Nephron (organoid): Measurements from ENCODE around the gene EIF4G1.

Experiments used
- H3K27ac Mint-ChIP-seq, 3 experiments: 2 replicates each; pipeline ENCODE4 v1.8.0; 2020; ENCODE audit warnings: mixed read lengths in 3 of 3, mild to moderate bottlenecking in 2 of 3, moderate library complexity in 1 of 3
- H3K27me3 Mint-ChIP-seq: 2 replicates; pipeline ENCODE4 v1.8.0; 2021; ENCODE audit warnings: low read depth, mild to moderate bottlenecking, moderate library complexity, mixed read lengths
- H3K36me3 Mint-ChIP-seq: 2 replicates; pipeline ENCODE4 v1.8.0; 2020; ENCODE audit warnings: low read depth, mixed read lengths
- H3K4me1 Mint-ChIP-seq: 2 replicates; pipeline ENCODE4 v1.8.0; 2020; ENCODE audit warnings: mixed read lengths
- H3K4me3 Mint-ChIP-seq, 3 experiments: 2 replicates each; pipeline ENCODE4 v1.8.0; 2020; ENCODE audit warnings: mild to moderate bottlenecking in 3 of 3, mixed read lengths in 3 of 3, moderate library complexity in 2 of 3
- H3K9me3 Mint-ChIP-seq: 2 replicates; pipeline ENCODE4 v1.8.0; 2020; ENCODE audit warnings: mixed read lengths
- TF ChIP-seq, protein P1 (sequence below), 3 experiments: fragments of 200-600 bp; sonication (generic); IDR thresholded peaks; one replicate each; pipeline ENCODE4 v1.5.0; 2021; ENCODE audit warnings: antibody characterized with exemption in 3 of 3; ENCODE audit not compliant: unreplicated experiment in 3 of 3

EIF4G1 gene

DNA sequence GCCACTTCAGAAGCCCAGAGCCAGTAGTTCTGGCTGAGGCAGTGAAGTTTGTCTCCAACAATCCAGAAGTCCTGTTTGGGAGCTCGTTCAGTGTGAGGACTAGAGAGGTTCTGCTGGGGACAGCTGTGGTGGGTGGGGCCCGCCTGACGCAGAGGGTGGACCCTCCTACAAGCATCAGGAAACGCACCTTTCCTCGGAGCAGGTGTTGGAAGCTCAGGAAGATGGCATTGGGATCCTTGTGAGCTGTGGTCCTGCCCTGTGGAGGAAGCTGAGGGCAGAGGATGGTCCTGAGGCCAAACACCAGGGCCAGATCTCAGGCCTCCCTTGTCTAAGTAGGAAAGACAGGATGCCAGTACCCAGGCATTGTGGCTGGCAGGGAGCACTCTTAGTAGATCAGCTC is 58.5 kb downstream of the EIF4G1 start:
- Mint-ChIP-seq H3K27ac (no peak overlapping the region), H3K4me1 (peaks cover 47% of the 10 kb centered on the region), H3K4me3 (no peak overlapping the region), H3K27me3 (peaks cover 24% of the 10 kb centered on the region), H3K36me3 (peaks cover 25% of the 10 kb centered on the region), H3K9me3 (no peaks in the 10 kb centered on the region)
- TF ChIP-seq, protein P1, sequence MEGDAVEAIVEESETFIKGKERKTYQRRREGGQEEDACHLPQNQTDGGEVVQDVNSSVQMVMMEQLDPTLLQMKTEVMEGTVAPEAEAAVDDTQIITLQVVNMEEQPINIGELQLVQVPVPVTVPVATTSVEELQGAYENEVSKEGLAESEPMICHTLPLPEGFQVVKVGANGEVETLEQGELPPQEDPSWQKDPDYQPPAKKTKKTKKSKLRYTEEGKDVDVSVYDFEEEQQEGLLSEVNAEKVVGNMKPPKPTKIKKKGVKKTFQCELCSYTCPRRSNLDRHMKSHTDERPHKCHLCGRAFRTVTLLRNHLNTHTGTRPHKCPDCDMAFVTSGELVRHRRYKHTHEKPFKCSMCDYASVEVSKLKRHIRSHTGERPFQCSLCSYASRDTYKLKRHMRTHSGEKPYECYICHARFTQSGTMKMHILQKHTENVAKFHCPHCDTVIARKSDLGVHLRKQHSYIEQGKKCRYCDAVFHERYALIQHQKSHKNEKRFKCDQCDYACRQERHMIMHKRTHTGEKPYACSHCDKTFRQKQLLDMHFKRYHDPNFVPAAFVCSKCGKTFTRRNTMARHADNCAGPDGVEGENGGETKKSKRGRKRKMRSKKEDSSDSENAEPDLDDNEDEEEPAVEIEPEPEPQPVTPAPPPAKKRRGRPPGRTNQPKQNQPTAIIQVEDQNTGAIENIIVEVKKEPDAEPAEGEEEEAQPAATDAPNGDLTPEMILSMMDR (IDR thresholded peaks at IDR 0.05; ENCODE audit: unreplicated experiment in 3 of 3): no peak

DNA sequence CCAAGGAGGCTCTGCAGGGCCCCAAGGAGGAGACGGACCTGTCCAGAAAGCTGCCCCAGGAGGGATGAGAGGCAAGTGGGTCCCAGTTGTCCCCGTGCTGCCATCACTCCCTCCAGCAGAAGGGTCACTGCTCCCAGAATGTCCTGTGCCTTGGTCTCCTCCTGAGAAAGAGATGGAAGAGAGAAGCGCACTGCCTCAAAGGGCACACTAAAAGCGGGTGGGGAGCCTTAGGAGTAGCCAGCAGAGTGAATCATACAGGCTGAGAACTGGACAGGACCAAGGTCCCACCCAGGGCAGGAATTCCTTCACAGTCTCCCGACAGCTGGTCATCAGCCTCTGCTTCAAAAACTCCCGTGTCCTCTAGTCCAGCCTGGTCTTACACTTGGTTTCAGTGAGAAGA is 59.0 kb downstream of the EIF4G1 start:
- TF ChIP-seq, protein P1 (IDR thresholded peaks at IDR 0.05; ENCODE audit: unreplicated experiment in 3 of 3): no peak
- H3K4me3 Mint-ChIP-seq: no peak overlapping the region
- H3K27me3 Mint-ChIP-seq: peaks cover 24% of the 10 kb centered on the region
- peaks cover 49% of the 10 kb centered on the region for H3K4me1 Mint-ChIP-seq
- no peak overlapping the region for H3K27ac Mint-ChIP-seq
- H3K9me3 Mint-ChIP-seq: no peaks in the 10 kb centered on the region
- H3K36me3 Mint-ChIP-seq: peaks cover 20% of the 10 kb centered on the region

DNA sequence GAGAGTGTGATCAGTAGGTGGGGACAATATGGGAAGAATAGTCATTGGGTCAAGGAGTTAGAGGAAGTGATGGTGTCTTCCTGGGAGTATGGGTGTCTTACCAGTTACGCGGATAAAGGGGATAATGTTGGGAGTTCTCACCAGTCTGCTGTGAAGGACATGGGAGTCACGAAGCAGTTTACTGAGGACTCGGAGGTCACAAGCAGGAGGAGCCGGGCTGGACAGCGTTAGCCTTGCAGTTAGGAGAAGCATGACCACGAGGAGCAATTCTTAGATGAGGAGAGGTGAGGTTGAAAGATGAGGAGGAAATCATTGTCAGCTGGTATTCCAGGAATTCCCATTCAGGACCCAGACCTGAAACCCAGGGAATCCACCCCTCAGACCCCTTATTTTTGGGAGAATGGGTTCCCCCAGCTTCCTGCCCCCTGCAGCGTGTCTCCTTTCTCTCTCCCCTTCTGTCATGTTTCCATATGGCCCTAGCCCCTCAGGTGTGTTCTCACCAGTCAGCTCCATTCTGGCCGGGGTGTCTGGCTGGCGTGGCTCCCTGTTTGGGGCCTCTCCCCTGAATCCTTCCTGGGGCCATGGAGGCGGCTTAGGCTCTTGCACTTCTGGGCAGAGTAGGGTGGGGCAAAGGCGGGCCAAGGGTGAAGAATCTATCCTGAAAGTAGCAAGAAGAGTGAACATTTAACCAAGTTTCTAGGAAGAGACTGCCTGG is 61.5 kb downstream of the EIF4G1 start:
- peak overlapping the region in 2 of 3 experiments; percentile 5 to 15 for H3K27ac Mint-ChIP-seq
- TF ChIP-seq, protein P1 (IDR thresholded peaks at IDR 0.05; ENCODE audit: unreplicated experiment in 3 of 3): no peak
- H3K4me1 Mint-ChIP-seq: peaks cover 56% of the 10 kb centered on the region
- H3K27me3 Mint-ChIP-seq: peaks cover 34% of the 10 kb centered on the region
- peak overlapping the region in 2 of 3 experiments; percentile 10 to 28 for H3K4me3 Mint-ChIP-seq
- peaks cover 3% of the 10 kb centered on the region for H3K36me3 Mint-ChIP-seq
- H3K9me3 Mint-ChIP-seq: no peaks in the 10 kb centered on the region

DNA sequence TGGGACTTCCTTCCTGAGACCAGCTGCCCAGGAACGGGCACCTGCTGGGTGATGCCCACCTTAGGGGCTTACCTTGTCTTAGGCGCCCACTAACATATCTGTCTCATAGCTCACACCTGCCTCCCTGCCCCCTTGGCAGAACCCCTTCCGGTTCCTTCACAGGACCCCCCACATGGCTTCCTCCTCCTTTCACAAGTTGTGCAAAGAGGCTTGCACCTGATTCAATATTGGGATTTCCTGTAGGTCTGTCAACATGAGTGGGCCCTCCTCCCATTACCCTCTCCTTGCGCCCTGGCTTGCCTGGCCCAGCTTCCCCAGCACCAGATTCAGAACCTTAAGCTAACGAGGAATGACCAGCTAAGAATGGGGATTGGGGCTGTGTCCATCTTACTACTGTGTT is 63.0 kb downstream of the EIF4G1 start:
- Mint-ChIP-seq H3K27ac (peak overlapping the region; percentile 62 to 79 (median 79)), H3K27me3 (peaks cover 46% of the 10 kb centered on the region), H3K36me3 (no peaks in the 10 kb centered on the region), H3K9me3 (no peaks in the 10 kb centered on the region), H3K4me1 (peaks cover 48% of the 10 kb centered on the region), H3K4me3 (peak overlapping the region; percentile 59 to 91 (median 89))
- TF ChIP-seq, protein P1 (IDR thresholded peaks at IDR 0.05; ENCODE audit: unreplicated experiment in 3 of 3): no peak

DNA sequence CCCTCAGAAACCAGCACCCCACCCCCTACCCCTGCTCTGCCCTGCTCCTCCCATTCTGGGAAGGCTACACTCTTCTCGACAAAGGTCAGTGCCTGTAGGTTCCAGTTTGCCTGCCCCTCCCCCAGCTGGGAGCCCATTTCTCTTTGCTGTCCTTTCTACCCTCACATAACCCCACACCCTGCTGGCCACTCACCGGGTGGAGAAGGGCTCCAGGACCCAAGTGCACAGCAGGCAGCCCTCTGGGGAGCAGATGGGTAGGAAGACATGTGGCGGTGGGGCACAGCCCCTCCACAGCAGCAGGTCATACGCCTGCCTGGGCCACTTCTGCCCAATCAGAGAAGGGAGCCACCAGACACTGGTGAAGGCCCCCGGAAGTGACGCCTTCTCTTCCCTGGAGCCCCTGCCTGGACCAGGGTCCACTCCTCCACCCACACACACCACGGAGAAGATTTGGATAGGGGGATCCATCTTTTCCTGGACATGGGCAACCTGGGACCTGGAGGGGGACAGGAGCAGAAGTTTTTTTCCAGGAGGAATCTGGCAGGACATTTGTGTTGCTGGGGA is 63.6 kb downstream of the EIF4G1 start, which contains the start of gene THPO:
Gene THPO (minus strand): TSS at position 326 of the 564 bp plus-strand sequence. CDS start 1,948 bp downstream, outside the sequence.
- Mint-ChIP-seq H3K4me1 (peaks cover 46% of the 10 kb centered on the region), H3K36me3 (no peaks in the 10 kb centered on the region), H3K9me3 (no peaks in the 10 kb centered on the region), H3K27ac (peak within 1 kb of the TSS; percentile 79 to 88 (median 79)), H3K4me3 (peak within 1 kb of the TSS; percentile 80 to 91 (median 89)), H3K27me3 (peaks cover 49% of the 10 kb centered on the region)
- TF ChIP-seq, protein P1 (IDR thresholded peaks at IDR 0.05; ENCODE audit: unreplicated experiment in 3 of 3): no peak
